ENCODE data around the gene MTMR12.
A peak's percentile ranks its signal among the peaks of the same experiment; 100 is the strongest.
"Not testable (repeated sequence)": the region's sequence is repeated elsewhere in the genome, so short reads cannot be mapped to it uniquely, and the experiment has no call there.

Gene MTMR12

GRCh38 chr5:32232441-32233219 is 80.1 kb downstream of the MTMR12 start:
- peak; percentile 70 to 72 for DNase-seq

- no peak for DNase-seq
Measured at GRCh38 chr5:32231929-32232328, 80.8 kb downstream of the MTMR12 start.

GRCh38 chr5:32231241-32231640 is 81.5 kb downstream of the MTMR12 start:
- no peak for DNase-seq

GRCh38 chr5:32230356-32231099 is 82.2 kb downstream of the MTMR12 start:
- DNase-seq, result no peak

- no peak for DNase-seq
Measured at GRCh38 chr5:32229586-32229985, 83.2 kb downstream of the MTMR12 start.

GRCh38 chr5:32228816-32229215 is 83.9 kb downstream of the MTMR12 start:
- no peak for DNase-seq

GRCh38 chr5:32225445-32225844 is 87.3 kb downstream of the MTMR12 start:
- no peak for DNase-seq

- DNase-seq, result no peak
Measured at GRCh38 chr5:32223972-32224609, 88.6 kb downstream of the MTMR12 start.

- DNase-seq, result no peak
Measured at GRCh38 chr5:32222723-32223470, 89.8 kb downstream of the MTMR12 start.

- DNase-seq, result no peak
Measured at GRCh38 chr5:32217886-32218396, 94.8 kb downstream of the MTMR12 start.

GRCh38 chr5:32214344-32214743 is 98.4 kb downstream of the MTMR12 start:
- DNase-seq, result not testable (repeated sequence)

GRCh38 chr5:32210151-32210550 is 102.6 kb downstream of the MTMR12 start:
- no peak for DNase-seq

- DNase-seq, result not testable (repeated sequence)
Measured at GRCh38 chr5:32208837-32209236, 103.9 kb downstream of the MTMR12 start.

- no peak for DNase-seq
Measured at GRCh38 chr5:32207355-32207634, 105.4 kb downstream of the MTMR12 start.

- DNase-seq, result no peak
Measured at GRCh38 chr5:32206509-32207354, 106.0 kb downstream of the MTMR12 start.

- no peak for DNase-seq
Measured at GRCh38 chr5:32206053-32206452, 106.7 kb downstream of the MTMR12 start.

- no peak for DNase-seq
Measured at GRCh38 chr5:32202394-32202793, 110.3 kb downstream of the MTMR12 start.

- DNase-seq, result no peak
Measured at GRCh38 chr5:32201122-32201753, 111.5 kb downstream of the MTMR12 start.

GRCh38 chr5:32197032-32197431 is 115.7 kb downstream of the MTMR12 start:
- DNase-seq, result no peak

GRCh38 chr5:32195265-32195664 is 117.5 kb downstream of the MTMR12 start:
- no peak for DNase-seq

- no peak for DNase-seq
Measured at GRCh38 chr5:32193591-32193990, 119.1 kb downstream of the MTMR12 start.

- no peak for DNase-seq
Measured at GRCh38 chr5:32190095-32190494, 122.6 kb downstream of the MTMR12 start.

Data from activated CD4-positive, alpha-beta T cell treated with anti-CD3 and anti-CD28 coated beads for 4 hours (primary cell).